IPS-15b (cell line): ENCODE results near the gene ZDHHC13.
A peak's percentile ranks its signal among the peaks of the same experiment; 100 is the strongest.
"Not testable (repeated sequence)": the region's sequence is repeated elsewhere in the genome, so short reads cannot be mapped to it uniquely, and the experiment has no call there.

Source experiments
- H3K27me3 ChIP-seq: one replicate; pipeline ENCODE4 v1.6.1; 2013; ENCODE audit warnings: low read length; ENCODE audit not compliant: control insufficient read depth, insufficient read depth
- H3K36me3 ChIP-seq: one replicate; pipeline ENCODE4 v1.6.1; 2013; ENCODE audit warnings: low read length; ENCODE audit not compliant: control insufficient read depth, insufficient read depth
- H3K4me1 ChIP-seq: one replicate; pipeline ENCODE4 v1.6.1; 2013; ENCODE audit warnings: mild to moderate bottlenecking, low read length; ENCODE audit not compliant: control insufficient read depth, insufficient read depth
- H3K4me3 ChIP-seq: one replicate; pipeline ENCODE4 v1.5.1; 2013; ENCODE audit warnings: low read depth, low read length
- H3K9ac ChIP-seq: one replicate; pipeline ENCODE4 v1.6.1; 2013; ENCODE audit warnings: low read depth, mild to moderate bottlenecking, low read length
- H3K9me3 ChIP-seq: one replicate; pipeline ENCODE4 v1.6.1; 2013; ENCODE audit warnings: mild to moderate bottlenecking, low read length; ENCODE audit not compliant: control insufficient read depth, insufficient read depth

ZDHHC13 gene

DNA sequence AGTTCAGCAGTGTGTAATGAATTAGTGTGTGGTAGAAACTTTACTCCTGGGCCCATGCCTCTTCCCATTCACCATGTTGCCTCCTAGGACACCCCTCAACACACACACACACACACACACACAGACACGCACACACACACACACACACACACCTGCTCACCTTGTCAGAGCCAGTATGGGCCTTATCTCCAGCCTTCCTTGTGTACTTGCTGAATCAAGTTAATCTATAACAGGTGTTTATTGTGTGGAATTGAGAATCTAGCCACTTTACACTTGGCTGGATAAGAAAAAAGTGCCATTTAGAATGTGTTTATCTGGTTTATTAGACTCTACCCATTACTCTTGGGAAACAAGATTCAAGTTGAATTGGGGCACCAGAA is 14.5 kb upstream of the ZDHHC13 start:
- no peak overlapping the region for H3K4me3 ChIP-seq
- H3K9ac ChIP-seq = no peak overlapping the region
- no peaks in the 10 kb centered on the region for H3K4me1 ChIP-seq
- H3K27me3 ChIP-seq = no peaks in the 10 kb centered on the region
- no peaks in the 10 kb centered on the region for H3K9me3 ChIP-seq
- H3K36me3 ChIP-seq = no peaks in the 10 kb centered on the region

DNA sequence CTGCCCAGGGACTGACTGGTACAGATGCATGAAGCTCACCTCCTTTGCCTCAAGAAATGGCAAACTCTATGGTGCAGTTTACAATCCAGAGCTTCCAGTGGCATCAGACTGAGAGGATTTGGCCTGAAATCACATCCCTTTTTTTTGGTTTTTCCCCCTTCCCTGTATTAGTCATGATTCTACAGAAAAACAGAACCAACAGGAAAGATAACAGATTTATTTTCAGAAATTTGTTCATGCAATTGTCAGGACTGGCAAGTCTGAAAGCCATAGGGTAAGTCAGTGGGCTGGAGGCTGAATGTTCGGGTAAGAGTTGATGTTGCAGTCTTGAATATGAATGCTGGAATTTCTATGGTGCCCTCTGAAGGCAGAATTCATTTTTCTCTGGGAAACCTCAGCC is 12.0 kb upstream of the ZDHHC13 start:
- Histone ChIP-seq H3K27me3 (no peaks in the 10 kb centered on the region), H3K9ac (no peak overlapping the region), H3K4me3 (no peak overlapping the region), H3K4me1 (no peaks in the 10 kb centered on the region), H3K9me3 (no peaks in the 10 kb centered on the region), H3K36me3 (no peaks in the 10 kb centered on the region)

DNA sequence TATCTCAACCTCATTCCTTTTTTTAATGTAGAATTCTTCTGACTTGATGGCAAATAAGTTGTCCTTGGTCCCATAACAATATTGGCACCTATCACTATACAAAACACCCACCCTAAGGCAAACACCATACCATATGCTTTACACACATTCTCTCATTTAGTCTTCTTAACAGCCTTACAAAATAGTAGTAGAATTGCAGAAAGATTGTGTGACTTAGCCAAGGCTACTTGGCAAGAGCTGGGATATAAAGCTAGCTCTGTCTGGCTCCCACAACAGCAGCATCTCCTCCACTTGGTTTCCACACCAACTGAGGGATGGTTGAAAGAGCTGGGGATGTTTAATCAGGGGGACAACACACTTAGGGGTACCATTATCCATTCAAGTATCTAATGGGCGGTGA is 9.8 kb upstream of the ZDHHC13 start:
- H3K36me3 ChIP-seq = no peaks in the 10 kb centered on the region
- H3K4me1 ChIP-seq = no peaks in the 10 kb centered on the region
- no peak overlapping the region for H3K9ac ChIP-seq
- no peaks in the 10 kb centered on the region for H3K9me3 ChIP-seq
- no peak overlapping the region for H3K4me3 ChIP-seq
- H3K27me3 ChIP-seq = no peaks in the 10 kb centered on the region

DNA sequence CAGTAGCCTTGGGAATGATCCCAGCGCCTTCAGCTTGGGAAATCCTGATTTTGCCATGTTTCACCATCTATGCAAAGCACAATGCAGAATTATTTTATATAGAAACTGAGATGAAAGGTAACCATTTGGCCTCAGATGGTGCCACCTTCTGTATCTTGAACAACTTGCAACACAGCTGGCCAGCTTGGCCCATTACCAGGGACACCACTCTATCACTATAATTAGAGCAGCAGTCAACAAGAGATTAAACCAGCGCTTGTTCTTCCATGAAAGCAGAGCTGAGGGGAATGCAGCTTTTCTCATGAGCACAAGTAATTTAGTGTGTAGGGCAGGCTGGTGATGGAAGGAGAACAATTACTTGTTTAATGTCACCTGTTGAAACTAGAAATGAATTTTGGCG is 6.7 kb upstream of the ZDHHC13 start:
- no peaks in the 10 kb centered on the region for H3K36me3 ChIP-seq
- H3K4me1 ChIP-seq = no peaks in the 10 kb centered on the region

DNA sequence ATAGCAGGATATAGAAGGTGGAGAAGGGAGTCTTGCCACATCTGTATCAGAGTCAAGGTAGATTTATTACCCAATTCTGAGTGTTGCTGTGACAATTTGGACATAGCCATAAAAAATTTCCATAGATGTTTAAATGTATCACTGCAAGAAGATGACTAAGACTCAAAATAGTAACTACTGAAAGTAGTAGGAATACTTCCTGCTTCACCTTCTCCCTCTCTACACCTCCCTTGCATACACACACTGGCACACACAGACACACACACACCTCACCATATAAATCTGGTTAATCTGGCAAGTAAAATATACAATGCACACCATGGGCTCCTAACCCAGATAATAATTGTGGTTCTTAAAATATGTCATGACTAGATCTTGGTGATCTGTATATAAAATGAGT is 5.2 kb upstream of the ZDHHC13 start:
- H3K36me3 ChIP-seq = no peaks in the 10 kb centered on the region
- H3K4me3 ChIP-seq = no peak overlapping the region
- peaks cover 4% of the 10 kb centered on the region for H3K4me1 ChIP-seq
- H3K27me3 ChIP-seq = no peaks in the 10 kb centered on the region
- H3K9ac ChIP-seq = no peak overlapping the region
- H3K9me3 ChIP-seq = no peaks in the 10 kb centered on the region

More for the DNA sequence above, 6.7 kb upstream of the ZDHHC13 start:
- Histone ChIP-seq H3K9me3 (no peaks in the 10 kb centered on the region), H3K9ac (no peak overlapping the region), H3K4me3 (no peak overlapping the region), H3K27me3 (no peaks in the 10 kb centered on the region)

DNA sequence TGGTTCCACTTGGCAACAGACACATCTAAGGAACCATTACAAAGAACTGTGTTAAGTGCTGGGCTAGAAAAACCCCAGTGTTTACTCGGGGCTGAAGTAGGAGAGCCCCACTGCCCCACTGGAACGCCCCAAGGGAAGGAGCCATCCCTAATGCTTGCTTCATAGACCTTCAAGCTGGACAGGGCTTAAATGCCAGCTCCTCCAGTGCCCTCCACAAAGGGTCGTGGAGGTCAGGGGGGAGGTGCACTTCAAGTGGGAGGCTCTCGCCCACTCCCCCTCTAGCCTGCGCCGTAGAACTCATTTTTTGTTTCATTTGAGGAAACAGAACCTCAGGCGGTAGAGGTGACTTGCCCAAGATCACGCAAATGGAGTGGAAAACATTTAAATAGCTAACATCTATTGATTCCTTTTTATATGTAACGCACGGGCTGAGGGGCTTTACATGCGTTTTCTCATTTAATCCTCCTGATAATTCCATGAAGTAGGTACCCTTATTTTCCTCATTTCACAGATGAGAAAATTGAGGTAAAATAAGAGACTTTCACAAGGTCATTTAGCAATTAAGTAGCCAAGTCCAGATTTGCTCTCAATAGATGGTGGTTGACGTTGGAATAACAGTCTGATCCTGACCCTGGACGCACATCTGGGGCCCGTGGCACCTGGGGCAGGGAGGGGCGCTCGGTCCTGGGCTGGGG is 545 bp upstream of the ZDHHC13 start:
- Histone ChIP-seq H3K9me3 (no peaks in the 10 kb centered on the region), H3K4me1 (peaks cover 4% of the 10 kb centered on the region), H3K36me3 (no peaks in the 10 kb centered on the region), H3K4me3 (peak overlapping the region; percentile 42), H3K9ac (no peak overlapping the region), H3K27me3 (no peaks in the 10 kb centered on the region)

DNA sequence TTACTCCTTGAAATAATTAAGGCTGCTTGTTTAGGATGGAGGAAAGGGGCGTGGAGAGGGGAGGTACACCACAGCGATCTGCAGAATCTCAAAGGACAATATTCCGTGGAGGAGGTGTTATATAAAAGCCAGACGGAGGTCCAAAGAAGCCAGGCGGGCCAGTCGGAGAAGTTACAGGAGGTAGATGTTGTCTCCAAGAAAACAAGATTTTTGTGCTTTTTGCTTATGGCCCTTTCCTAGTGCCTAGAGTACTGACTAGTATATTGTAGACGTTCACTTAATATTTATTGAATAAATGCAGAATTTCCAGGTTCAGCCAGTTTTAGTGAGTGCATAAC is 761 bp downstream of the ZDHHC13 start:
- H3K9ac ChIP-seq = peak overlapping the region; percentile 66
- peaks cover 4% of the 10 kb centered on the region for H3K4me1 ChIP-seq
- peak overlapping the region; percentile 73 for H3K4me3 ChIP-seq
- H3K36me3 ChIP-seq = no peaks in the 10 kb centered on the region
- no peaks in the 10 kb centered on the region for H3K9me3 ChIP-seq
- H3K27me3 ChIP-seq = no peaks in the 10 kb centered on the region

DNA sequence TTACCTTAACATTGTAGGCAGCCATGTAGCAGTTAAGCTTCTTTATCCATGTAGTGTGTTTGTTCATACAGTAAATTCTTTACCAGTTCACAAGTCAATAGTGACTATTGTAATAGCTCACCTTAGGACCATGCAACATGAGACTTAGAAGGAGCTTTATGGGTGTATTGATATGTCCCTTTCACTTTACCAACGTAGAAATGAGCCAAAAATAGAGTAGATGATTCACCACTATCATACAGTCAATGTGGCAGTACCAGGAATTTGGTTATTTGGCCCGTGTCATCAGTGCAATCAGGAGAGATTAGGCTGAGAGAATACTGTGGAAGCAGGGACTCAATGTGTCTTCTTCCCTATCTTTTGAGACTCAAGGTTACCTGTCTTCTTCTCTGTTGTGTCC is 4.7 kb downstream of the ZDHHC13 start:
- no peaks in the 10 kb centered on the region for H3K9me3 ChIP-seq
- no peak overlapping the region for H3K9ac ChIP-seq
- H3K4me3 ChIP-seq = no peak overlapping the region
- H3K36me3 ChIP-seq = no peaks in the 10 kb centered on the region
- no peaks in the 10 kb centered on the region for H3K27me3 ChIP-seq
- H3K4me1 ChIP-seq = peaks cover under 1% of the 10 kb centered on the region

DNA sequence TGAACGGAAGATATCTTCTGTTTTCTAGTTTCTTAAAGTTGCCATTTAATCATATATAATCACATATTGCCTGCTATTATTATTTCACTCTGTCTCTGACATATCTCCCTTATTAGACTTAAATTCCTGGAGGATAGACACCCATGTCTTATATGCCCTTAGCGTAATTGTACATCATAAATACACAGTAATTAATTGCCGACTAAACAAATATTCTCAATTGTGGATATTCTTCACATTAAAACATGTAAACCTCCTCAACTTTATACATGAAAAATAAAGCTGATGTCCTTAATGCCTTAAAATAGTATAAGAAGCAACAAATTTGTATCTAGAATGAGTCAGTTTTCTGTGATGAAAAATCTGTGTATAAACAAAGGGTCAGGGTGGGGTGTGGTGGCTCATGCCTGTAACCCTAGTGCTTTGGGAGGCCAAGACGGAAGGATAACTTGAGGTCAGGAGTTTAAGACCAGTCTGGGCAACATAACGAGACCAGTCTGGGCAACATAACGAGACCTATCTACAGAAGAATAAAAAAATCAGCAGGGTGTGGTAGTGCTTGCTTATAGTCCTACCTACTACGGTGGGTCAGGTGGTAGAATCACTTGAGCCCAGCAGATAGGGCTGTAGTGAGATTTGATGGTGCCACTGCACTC is 6.1 kb downstream of the ZDHHC13 start:
- H3K27me3 ChIP-seq = no peaks in the 10 kb centered on the region
- H3K9ac ChIP-seq = no peak overlapping the region
- H3K36me3 ChIP-seq = no peaks in the 10 kb centered on the region
- H3K9me3 ChIP-seq = no peaks in the 10 kb centered on the region
- no peaks in the 10 kb centered on the region for H3K4me1 ChIP-seq
- no peak overlapping the region for H3K4me3 ChIP-seq

DNA sequence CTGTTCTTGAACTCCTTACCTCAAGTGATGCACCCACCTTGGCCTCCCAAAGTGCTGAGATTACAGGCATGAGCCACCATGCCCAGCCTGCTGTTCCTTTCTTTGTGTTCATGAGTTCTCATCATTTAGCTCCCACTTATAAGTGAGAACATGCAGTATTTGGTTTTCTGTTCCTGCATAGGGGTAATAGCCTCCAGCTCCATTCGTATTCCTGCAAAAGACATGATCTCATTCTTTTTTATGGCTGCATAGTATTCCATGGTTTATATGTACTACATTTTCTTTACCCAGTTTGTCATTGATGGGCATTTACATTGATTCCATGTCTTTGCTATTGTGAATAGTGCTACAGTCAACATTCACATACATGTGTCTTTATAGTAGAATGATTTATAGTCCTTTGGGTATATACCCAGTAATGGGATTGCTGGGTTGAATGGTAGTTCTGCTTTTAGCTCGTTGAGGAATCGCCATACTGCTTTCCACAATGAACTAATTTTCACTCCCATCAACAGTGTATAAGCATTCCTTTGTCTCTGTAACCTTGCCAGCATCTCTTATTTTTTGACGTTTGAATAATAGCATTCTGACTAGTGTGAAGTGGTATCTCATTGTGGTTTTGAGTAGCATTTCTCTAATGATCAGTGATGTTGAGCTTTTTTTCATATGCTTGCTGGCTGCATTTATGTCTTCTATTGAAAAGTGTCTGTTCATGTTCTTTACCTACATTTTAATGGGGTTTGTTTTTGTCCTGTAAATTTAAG is 9.8 kb downstream of the ZDHHC13 start:
- not testable (repeated sequence) for H3K4me3 ChIP-seq, H3K9me3 ChIP-seq, H3K27me3 ChIP-seq, H3K36me3 ChIP-seq, H3K9ac ChIP-seq, H3K4me1 ChIP-seq

DNA sequence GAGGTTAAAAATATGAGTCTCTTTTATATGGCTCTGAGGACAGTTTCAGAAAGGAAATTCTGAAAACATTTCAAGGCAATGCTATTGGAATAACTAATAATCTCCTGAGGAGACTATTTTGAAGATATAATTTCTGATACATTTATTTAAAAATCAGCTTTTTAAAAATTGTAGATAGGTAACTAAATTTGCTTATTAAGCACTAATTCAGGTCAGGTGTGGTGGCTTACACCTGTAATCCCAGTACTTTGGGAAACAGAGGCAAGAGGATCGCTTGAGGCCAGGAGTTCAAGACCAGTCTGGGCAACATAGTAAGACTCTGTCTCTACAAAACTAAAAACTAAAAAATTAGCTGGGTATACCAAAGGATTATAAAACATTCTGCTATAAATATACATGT is 17.0 kb downstream of the ZDHHC13 start:
- H3K9me3 ChIP-seq = peaks cover 4% of the 10 kb centered on the region
- no peaks in the 10 kb centered on the region for H3K36me3 ChIP-seq
- H3K4me3 ChIP-seq = no peak overlapping the region
- no peaks in the 10 kb centered on the region for H3K4me1 ChIP-seq
- no peak overlapping the region for H3K9ac ChIP-seq
- no peaks in the 10 kb centered on the region for H3K27me3 ChIP-seq

DNA sequence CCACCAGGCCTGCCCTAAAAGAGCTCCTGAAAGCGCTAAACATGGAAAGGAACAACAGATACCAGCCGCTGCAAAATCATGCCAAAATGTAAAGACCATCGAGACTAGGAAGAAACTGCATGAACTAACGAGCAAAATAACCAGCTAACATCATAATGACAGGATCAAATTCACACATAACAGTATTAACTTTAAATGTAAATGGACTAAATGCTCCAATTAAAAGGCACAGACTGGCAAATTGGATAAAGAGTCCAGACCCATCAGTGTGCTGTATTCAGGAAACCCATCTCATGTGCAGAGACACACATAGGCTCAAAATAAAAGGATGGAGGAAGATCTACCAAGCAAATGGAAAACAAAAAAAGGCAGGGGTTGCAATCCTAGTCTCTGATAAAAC is 19.9 kb downstream of the ZDHHC13 start:
- H3K4me1 ChIP-seq, H3K27me3 ChIP-seq, H3K9ac ChIP-seq, H3K36me3 ChIP-seq, H3K9me3 ChIP-seq, H3K4me3 ChIP-seq: not testable (repeated sequence)
